HepG2 (cell line): ENCODE measurements around the gene MEX3D. TPM values are rescaled to one million over a fixed set of nuclear protein-coding genes. Genes with fewer than 3 reads are reported as not detected.

Source experiments
- ATAC-seq: fragments of 200-7000 bp; cut with Tn5 transposase; 3 replicates; pipeline ENCODE4 v1.9.1; 2020; ENCODE audit warnings: mild to moderate bottlenecking, moderate library complexity
- BruUV-seq: library from RNA; stranded (reverse); fragments of 400-500 nt; replicated peaks from 2 replicates; lab custom pipeline; 2021; lab: Mats Ljungman, UMichigan
- CTCF ChIA-PET: fragments of 300-600 bp; formaldehyde crosslinking; extraction: SDS; loops from one replicate; lab custom pipeline; 2021; ENCODE audit warnings: low total read pairs, inconsistent platforms, low intra/inter-chr PET ratio; lab: Yijun Ruan, JAX
- POLR2A ChIA-PET: fragments of 350-600 bp; sonication (Branson Sonifier 250); formaldehyde crosslinking; loops from one replicate; lab custom pipeline; 2020; ENCODE audit warnings: antibody characterized with exemption, inconsistent platforms; lab: Yijun Ruan, JAX
- DNase-seq: peaks from one replicate; pipeline ENCODE4 v3.0.0-alpha.2; 2015; ENCODE audit warnings: low spot score
- FAIRE-seq: peaks from 3 replicates; lab custom pipeline; 2011; peaks lifted over from hg19 to GRCh38; lab: Jason Lieb, UNC
- H2AFZ ChIP-seq: one replicate; pipeline ENCODE4 v1.6.1; 2011; ENCODE audit warnings: low read length, inconsistent platforms
- H3K27ac ChIP-seq: fragments of 300-600 bp; 3 replicates; pipeline ENCODE4 v1.8.0; 2011; ENCODE audit warnings: mixed run types, mild to moderate bottlenecking, mixed read lengths, low read length, inconsistent platforms; ENCODE audit not compliant: insufficient read depth; ENCODE audit errors: extremely low read length
- H3K27me3 ChIP-seq, 2 experiments: fragments of 200-600 bp in 1 of 2; 2 replicates in 1 of 2; 3 replicates in 1 of 2; pipeline versions ENCODE4 v1.6.0 to v1.8.0; 2011; ENCODE audit warnings: low read length in 2 of 2, mild to moderate bottlenecking in 2 of 2, moderate library complexity in 2 of 2, inconsistent platforms in 1 of 2; ENCODE audit not compliant: insufficient read depth in 2 of 2, control insufficient read depth in 1 of 2
- H3K36me3 ChIP-seq, 2 experiments: fragments of 200-600 bp in 1 of 2; replicated peaks in 1 of 2; 2 replicates in 1 of 2; 3 replicates in 1 of 2; pipeline versions ENCODE4 v1.5.1 to v1.8.0; 2011; ENCODE audit warnings: low read length in 2 of 2, inconsistent platforms in 1 of 2; ENCODE audit not compliant: insufficient read depth in 2 of 2, control insufficient read depth in 1 of 2
- H3K4me1 ChIP-seq: 2 replicates; pipeline ENCODE4 v1.5.1; 2012; ENCODE audit warnings: low read length, inconsistent platforms; ENCODE audit not compliant: insufficient read depth
- H3K4me2 ChIP-seq: 2 replicates; pipeline ENCODE4 v1.6.0; 2011; ENCODE audit warnings: low read depth, low read length, inconsistent platforms
- H3K4me3 ChIP-seq, 3 experiments: fragments of 200-600 bp in 1 of 3; sonication (generic), shearing (Covaris generic) in 1 of 3; replicated peaks in 1 of 3; 2 replicates each; pipeline ENCODE4 v1.5.1; 2011 to 2016; ENCODE audit warnings: low read length in 3 of 3, inconsistent platforms in 2 of 3, low read depth in 2 of 3, mild to moderate bottlenecking in 2 of 3, control low read depth in 1 of 3, mixed read lengths in 1 of 3; ENCODE audit not compliant: insufficient read depth in 1 of 3
- H3K79me2 ChIP-seq: one replicate; pipeline ENCODE4 v1.6.1; 2011; ENCODE audit warnings: low read length, inconsistent platforms; ENCODE audit not compliant: insufficient read depth
- H3K9ac ChIP-seq: 2 replicates; pipeline ENCODE4 v1.6.0; 2011; ENCODE audit warnings: mild to moderate bottlenecking, low read depth, low read length, inconsistent platforms; ENCODE audit not compliant: insufficient read depth
- H3K9me3 ChIP-seq: 2 replicates; pipeline ENCODE4 v1.5.1; 2012; ENCODE audit warnings: mild to moderate bottlenecking, low read length
- H4K20me1 ChIP-seq: 2 replicates; pipeline ENCODE4 v1.6.0; 2011; ENCODE audit warnings: inconsistent platforms, mild to moderate bottlenecking, low read length, moderate library complexity; ENCODE audit not compliant: insufficient read depth
- HCFC1 ChIP-seq: fragments of 150-350 bp; IDR thresholded peaks from 2 replicates; pipeline ENCODE4 v1.6.1; 2014; ENCODE audit warnings: low read depth, low read length
- SOX6 ChIP-seq, 2 experiments: fragments of 450-650 bp in 1 of 2; sonication (generic) in 1 of 2; formaldehyde crosslinking in 1 of 2; IDR thresholded peaks; 2 replicates each; pipeline versions ENCODE4 v1.4.0 to v1.6.1; 2017 to 2020; ENCODE audit warnings: antibody characterized with exemption in 1 of 2, mild to moderate bottlenecking in 1 of 2, missing genetic modification reagents in 1 of 2
- ZNF253 ChIP-seq: sonication (generic); formaldehyde crosslinking; IDR thresholded peaks from 2 replicates; pipeline ENCODE4 v1.8.0; 2022; ENCODE audit warnings: mild to moderate bottlenecking, missing genetic modification reagents, borderline replicate concordance
- ZNF615 ChIP-seq: sonication (generic); formaldehyde crosslinking; IDR thresholded peaks from 2 replicates; pipeline ENCODE4 v1.5.0; 2020; ENCODE audit warnings: mild to moderate bottlenecking, missing genetic modification reagents, borderline replicate concordance
- WGBS: methylation state at CpG from one replicate; pipeline ENCODE4 v1.1.6; 2017; ENCODE audit warnings: low lambda C conversion rate; 5-methylcytosine and 5-hydroxymethylcytosine counted together
- in situ Hi-C: cut with HindIII; loops from 2 replicates; pipeline ENCODE4 v1.10.0; 2017; ENCODE audit warnings: low pct_unique_long_range_greater_than_20kb; ENCODE audit not compliant: extremely low pct_ligation_motif_present
- intact Hi-C: fragments of 100-400 bp; cut with micrococcal nuclease; formaldehyde crosslinking; loops from one replicate; pipeline ENCODE4 v1.10.0; 2022; ENCODE audit not compliant: unreplicated experiment
- polyA plus RNA-seq, 8 experiments: library from polyadenylated mRNA; depleted of rRNA in 3 of 8; stranded (reverse) in 7 of 8; unstranded in 1 of 8; fragments of >200 nt; fragmentation: Illumina TruSeq in 4 of 8; extraction: Trizol in 4 of 8; gene quantifications; 2 replicates each; pipeline versions ENCODE4 v1.2.1 to v1.2.3, GENCODE V29; 2011 to 2016; ENCODE audit warnings: low read depth in 4 of 8, missing spikeins in 1 of 8, mixed read lengths in 1 of 8; ENCODE audit not compliant: insufficient read depth in 1 of 8
- total RNA-seq, 5 experiments: library from RNA; depleted of rRNA; stranded (reverse); fragments of >200 nt; fragmentation: Illumina TruSeq; extraction: Trizol; gene quantifications; 2 replicates each; pipeline ENCODE4 v1.2.3, GENCODE V29; 2016; ENCODE audit warnings: low read depth in 1 of 5

MEX3D gene
- total and polyA plus RNA-seq, 2 of the 13 experiments (the other 11 are each of a cell fraction or from before 2014, with no cell fraction given) = 3.6 to 17.1 TPM

DNA sequence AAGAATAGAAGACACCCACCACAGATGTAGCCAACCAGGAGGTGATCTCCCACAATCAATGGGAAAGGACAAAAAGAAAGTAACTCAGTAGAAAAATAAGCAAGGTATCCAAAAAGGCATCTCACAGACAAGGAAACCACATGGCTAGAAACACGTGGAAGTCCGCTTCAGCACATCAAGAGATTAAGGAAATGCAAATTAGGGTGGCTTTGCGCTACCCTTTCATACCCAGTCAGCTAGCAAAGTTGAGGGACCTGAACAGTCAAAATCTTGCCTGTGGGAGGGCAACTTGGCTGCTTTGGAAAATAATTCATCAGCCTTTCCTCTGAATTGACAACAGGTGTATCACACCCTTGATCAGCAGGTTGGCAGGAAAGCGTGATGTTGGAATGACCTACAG, 48.8 kb upstream of the MEX3D start:
- H3K27me3 ChIP-seq = no peaks in the 10 kb centered on the region
- TF ChIP-seq ZNF615 (no peak), SOX6 (IDR thresholded peaks at IDR 0.05) (no peak), SOX6 (CRISPR knock-in tag; IDR thresholded peaks at IDR 0.05) (no peak)
- H3K4me2 ChIP-seq = no peak overlapping the region
- no peaks in the 10 kb centered on the region for H3K79me2 ChIP-seq
- H3K9ac ChIP-seq = no peak overlapping the region
- ChIA-PET CTCF (no interaction called here), POLR2A (no interaction called here)
- in situ Hi-C loops (no loop called here), intact Hi-C loops (no loop called here)
- H3K27ac ChIP-seq = no peak overlapping the region
- no peak overlapping the region for H3K4me3 ChIP-seq
- H3K36me3 ChIP-seq = peaks cover 38 to 58% of the 10 kb centered on the region in 2 experiments; a peak in 4 of 5 replicates
- ATAC-seq = no peak
- no peak overlapping the region for H2AFZ ChIP-seq
- WGBS = 87% methylated on average over 4 of the region's 4 CpGs
- BruUV-seq = no TSS peak
- DNase-seq = no peak
- no peaks in the 10 kb centered on the region for H4K20me1 ChIP-seq
- FAIRE-seq = no peak
- H3K9me3 ChIP-seq = no peaks in the 10 kb centered on the region
- no peaks in the 10 kb centered on the region for H3K4me1 ChIP-seq

DNA sequence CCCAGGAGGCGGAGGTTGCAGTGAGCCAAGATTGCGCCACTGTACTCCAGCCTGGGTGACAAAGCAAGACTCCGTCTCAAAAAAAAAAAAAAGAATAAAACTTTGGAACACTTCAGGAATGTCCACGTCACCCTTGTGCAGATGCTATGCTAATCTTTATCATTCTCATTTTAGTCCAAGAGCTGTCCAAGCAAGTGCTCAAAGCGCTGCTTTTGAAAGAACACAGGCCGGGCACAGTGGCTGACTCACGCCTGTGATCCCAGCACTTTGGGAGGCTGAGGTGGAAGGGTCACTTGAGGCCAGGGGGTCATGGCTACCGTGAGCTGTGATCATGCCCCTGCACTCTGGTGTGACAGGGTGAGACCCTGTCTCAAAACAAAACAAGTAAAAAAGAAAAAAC, 48.3 kb upstream of the MEX3D start:
- POLR2A ChIA-PET = interaction anchor here (0.9 kb wide), 1 partner anchor 11 kb away, joined by 3 read pairs; no protein-coding TSS in a partner anchor
- no peak for ATAC-seq
- intact Hi-C loops = no loop called here

More for the DNA sequence above, 48.3 kb upstream of the MEX3D start:
- TF ChIP-seq HCFC1 = no peak
- no peak for TF ChIP-seq ZNF253 (CRISPR knock-in tag)
- TF ChIP-seq, all 625 proteins: peak for 0
- 96% methylated on average over 8 of the region's 8 CpGs for WGBS
- Histone ChIP-seq H4K20me1 (no peaks in the 10 kb centered on the region), H3K4me2 (no peak overlapping the region), H3K27me3 (no peaks in the 10 kb centered on the region), H3K27ac (no peak overlapping the region), H3K4me3 (no peak overlapping the region), H3K9ac (no peak overlapping the region), H3K79me2 (no peaks in the 10 kb centered on the region), H3K4me1 (no peaks in the 10 kb centered on the region), H3K9me3 (no peaks in the 10 kb centered on the region), H3K36me3 (peaks cover 36 to 59% of the 10 kb centered on the region in 2 experiments; a peak in 4 of 5 replicates), H2AFZ (no peak overlapping the region)
- CTCF ChIA-PET = no interaction called here
- in situ Hi-C loops = no loop called here
- BruUV-seq = no TSS peak
- no peak for FAIRE-seq
- DNase-seq = no peak
